Right atrium auricular region (tissue), 2 donors: Measurements from ENCODE around the gene FOXL3. TPM values are rescaled to one million over a fixed set of nuclear protein-coding genes. Genes with fewer than 3 reads are reported as not detected.

Experiments used
- DNase-seq: peaks from one replicate; pipeline ENCODE4 v3.0.0-alpha.2; 2019; ENCODE audit warnings: low spot score
- H3K27ac ChIP-seq, 2 donors: fragments of 200-600 bp; sonication (generic); 1 replicate in 1 of 2; 2 replicates in 1 of 2; pipeline ENCODE4 v1.5.1; 2016 to 2019
- H3K27me3 ChIP-seq, 2 donors: fragments of 200-600 bp; sonication (generic); one replicate each; pipeline versions ENCODE4 v1.5.1 to v1.6.0; 2017 to 2019
- H3K36me3 ChIP-seq: fragments of 200-600 bp; sonication (generic); one replicate; pipeline ENCODE4 v1.5.1; 2016
- H3K4me1 ChIP-seq, 2 donors: fragments of 200-600 bp; sonication (generic); one replicate each; pipeline versions ENCODE4 v1.5.1 to v1.6.0; 2017 to 2019
- H3K4me3 ChIP-seq, 2 donors: fragments of 200-600 bp; sonication (generic); 1 replicate in 1 of 2; 2 replicates in 1 of 2; pipeline ENCODE4 v1.5.1; 2017 to 2019; ENCODE audit warnings: mild to moderate bottlenecking in 1 of 2, moderate library complexity in 1 of 2
- H3K9me3 ChIP-seq, 2 donors: fragments of 200-600 bp; sonication (generic); one replicate each; pipeline ENCODE4 v1.5.1; 2019
- total RNA-seq, 2 donors: library from RNA; depleted of rRNA; stranded (reverse); fragments of >200 nt; gene quantifications; one replicate each; pipeline ENCODE4 v1.1.0, GENCODE V29; 2016
- TF ChIP-seq, protein P1 (sequence below), 2 donors: fragments of 200-600 bp; sonication (generic); IDR thresholded peaks; one replicate each; pipeline ENCODE4 v1.5.1; 2019; ENCODE audit warnings: antibody characterized with exemption in 2 of 2

The FOXL3 gene
- total RNA-seq, 2 donors from 2014 or later: not detected

GRCh38 chr7:318878-319661, 29.1 kb downstream of the FOXL3 start:
- no peaks in the 10 kb centered on the region for H3K27me3 ChIP-seq
- no peaks in the 10 kb centered on the region for H3K9me3 ChIP-seq
- TF ChIP-seq, protein P1, sequence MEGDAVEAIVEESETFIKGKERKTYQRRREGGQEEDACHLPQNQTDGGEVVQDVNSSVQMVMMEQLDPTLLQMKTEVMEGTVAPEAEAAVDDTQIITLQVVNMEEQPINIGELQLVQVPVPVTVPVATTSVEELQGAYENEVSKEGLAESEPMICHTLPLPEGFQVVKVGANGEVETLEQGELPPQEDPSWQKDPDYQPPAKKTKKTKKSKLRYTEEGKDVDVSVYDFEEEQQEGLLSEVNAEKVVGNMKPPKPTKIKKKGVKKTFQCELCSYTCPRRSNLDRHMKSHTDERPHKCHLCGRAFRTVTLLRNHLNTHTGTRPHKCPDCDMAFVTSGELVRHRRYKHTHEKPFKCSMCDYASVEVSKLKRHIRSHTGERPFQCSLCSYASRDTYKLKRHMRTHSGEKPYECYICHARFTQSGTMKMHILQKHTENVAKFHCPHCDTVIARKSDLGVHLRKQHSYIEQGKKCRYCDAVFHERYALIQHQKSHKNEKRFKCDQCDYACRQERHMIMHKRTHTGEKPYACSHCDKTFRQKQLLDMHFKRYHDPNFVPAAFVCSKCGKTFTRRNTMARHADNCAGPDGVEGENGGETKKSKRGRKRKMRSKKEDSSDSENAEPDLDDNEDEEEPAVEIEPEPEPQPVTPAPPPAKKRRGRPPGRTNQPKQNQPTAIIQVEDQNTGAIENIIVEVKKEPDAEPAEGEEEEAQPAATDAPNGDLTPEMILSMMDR (IDR thresholded peaks at IDR 0.05): no peak
- no peak overlapping the region for H3K4me3 ChIP-seq
- peaks cover 0 to 24% of the 10 kb centered on the region in 2 donors for H3K4me1 ChIP-seq
- no peak for DNase-seq
- H3K27ac ChIP-seq: peak overlapping the region in 1 of 2 donors; percentile 15
- H3K36me3 ChIP-seq: no peaks in the 10 kb centered on the region

GRCh38 chr7:320297-320696, 30.3 kb downstream of the FOXL3 start:
- Histone ChIP-seq H3K9me3 (no peaks in the 10 kb centered on the region), H3K4me3 (no peak overlapping the region), H3K4me1 (peaks cover 0 to 24% of the 10 kb centered on the region in 2 donors), H3K27me3 (no peaks in the 10 kb centered on the region), H3K27ac (no peak overlapping the region), H3K36me3 (no peaks in the 10 kb centered on the region)
- TF ChIP-seq, protein P1 (IDR thresholded peaks at IDR 0.05): no peak
- no peak for DNase-seq

DNA sequence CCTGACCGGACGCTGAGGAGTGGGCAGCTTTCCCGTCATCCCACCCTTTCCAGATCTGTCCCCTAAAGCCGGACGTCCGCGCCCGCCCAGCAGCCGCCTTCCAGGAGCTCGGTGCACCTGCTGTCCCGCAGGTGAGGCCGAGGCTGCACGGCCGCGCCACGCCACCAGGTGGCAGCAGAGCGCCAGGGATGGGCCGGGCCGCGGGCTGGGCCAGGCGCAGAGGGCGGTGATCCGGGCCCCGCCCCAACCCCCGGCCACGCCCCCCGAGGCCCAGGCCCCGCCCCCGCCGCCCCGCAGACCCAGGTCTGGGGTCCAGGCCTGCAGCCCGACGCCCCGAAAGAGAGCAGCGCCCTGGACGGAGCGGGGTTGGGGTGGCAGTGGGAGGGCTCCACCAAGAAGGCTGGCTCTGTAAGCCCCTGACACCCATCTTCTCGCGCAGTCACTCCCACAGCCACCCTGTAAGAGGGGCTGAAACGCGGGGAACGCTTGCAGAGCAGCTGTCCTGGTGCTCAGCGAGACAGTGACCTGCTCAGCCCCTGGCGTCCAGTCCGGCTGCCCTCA, 32.2 kb downstream of the FOXL3 start:
- Histone ChIP-seq H3K9me3 (peaks cover 0 to 5% of the 10 kb centered on the region in 2 donors), H3K4me1 (peaks cover 0 to 24% of the 10 kb centered on the region in 2 donors), H3K4me3 (peak overlapping the region in 1 of 2 donors; percentile 26), H3K27me3 (no peaks in the 10 kb centered on the region), H3K27ac (no peak overlapping the region), H3K36me3 (no peaks in the 10 kb centered on the region)
- TF ChIP-seq, protein P1 (IDR thresholded peaks at IDR 0.05): peak; percentile 97 to 98
- DNase-seq: no peak

DNA sequence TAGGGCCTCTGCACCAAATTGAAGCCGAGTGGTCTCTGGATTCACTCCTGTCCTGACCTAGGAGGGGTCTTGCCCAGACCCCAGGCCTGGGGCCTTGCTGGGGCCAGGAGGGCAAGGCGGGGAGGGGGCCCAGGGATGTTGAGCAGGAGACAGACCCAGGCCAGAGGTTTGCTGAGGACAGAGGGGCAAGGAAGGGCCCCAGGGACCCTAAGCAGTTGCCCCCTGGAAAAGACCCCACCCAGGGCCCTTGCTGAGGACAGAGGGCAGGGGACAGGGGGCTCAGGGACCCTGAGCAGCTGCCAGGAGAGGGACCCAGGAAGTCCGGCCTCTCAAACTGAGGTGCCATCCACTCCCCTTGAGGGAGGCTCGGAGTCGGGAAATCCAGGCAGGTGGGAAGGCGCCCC, 32.7 kb downstream of the FOXL3 start:
- no peak for DNase-seq
- Histone ChIP-seq H3K4me1 (peaks cover 0 to 24% of the 10 kb centered on the region in 2 donors), H3K36me3 (no peaks in the 10 kb centered on the region), H3K9me3 (peaks cover 0 to 5% of the 10 kb centered on the region in 2 donors), H3K27me3 (no peaks in the 10 kb centered on the region), H3K4me3 (no peak overlapping the region), H3K27ac (no peak overlapping the region)
- TF ChIP-seq, protein P1 (IDR thresholded peaks at IDR 0.05): no peak

GRCh38 chr7:323410-323809, 33.4 kb downstream of the FOXL3 start:
- TF ChIP-seq, protein P1 (IDR thresholded peaks at IDR 0.05): no peak
- no peak for DNase-seq
- no peaks in the 10 kb centered on the region for H3K27me3 ChIP-seq

More at GRCh38 chr7:323410-323809, 33.4 kb downstream of the FOXL3 start:
- H3K4me1 ChIP-seq: peaks cover 0 to 24% of the 10 kb centered on the region in 2 donors
- no peaks in the 10 kb centered on the region for H3K36me3 ChIP-seq
- H3K4me3 ChIP-seq: no peak overlapping the region
- H3K27ac ChIP-seq: no peak overlapping the region
- H3K9me3 ChIP-seq: peaks cover 0 to 5% of the 10 kb centered on the region in 2 donors
